Upper lobe of left lung (tissue), 6 donors: Measurements from ENCODE around the gene B9D1. TPM values are rescaled to one million over a fixed set of nuclear protein-coding genes. Genes with fewer than 3 reads are reported as not detected.
A peak's percentile ranks its signal among the peaks of the same experiment; 100 is the strongest.

Experiments used
- ATAC-seq, 2 donors: fragments of 200-7000 bp; cut with Tn5 transposase; one replicate each; pipeline ENCODE4 v1.9.1; 2022; ENCODE audit warnings: mild to moderate bottlenecking in 2 of 2, moderate library complexity in 2 of 2; ENCODE audit not compliant: low FRiP score in 2 of 2
- DNase-seq, 2 donors: peaks; one replicate each; pipeline ENCODE4 v3.0.0-alpha.2; 2019 to 2020
- H3K27ac ChIP-seq, 4 donors: fragments of 200-600 bp; sonication (generic); one replicate each; pipeline ENCODE4 v1.5.1; 2016 to 2019
- H3K27me3 ChIP-seq, 4 donors: fragments of 200-600 bp; sonication (generic); one replicate each; pipeline ENCODE4 v1.5.1; 2017 to 2019
- H3K36me3 ChIP-seq, 4 donors: fragments of 200-600 bp; sonication (generic); one replicate each; pipeline ENCODE4 v1.5.1; 2016 to 2019
- H3K4me1 ChIP-seq, 4 donors: fragments of 200-600 bp; sonication (generic); one replicate each; pipeline ENCODE4 v1.5.1; 2018 to 2019
- H3K4me3 ChIP-seq, 4 donors: fragments of 200-600 bp; sonication (generic); one replicate each; pipeline ENCODE4 v1.5.1; 2017 to 2019; ENCODE audit warnings: mild to moderate bottlenecking in 2 of 4, moderate library complexity in 1 of 4
- H3K9me3 ChIP-seq, 4 donors: fragments of 200-600 bp; sonication (generic); one replicate each; pipeline ENCODE4 v1.5.1; 2018 to 2019
- CTCF ChIP-seq, 6 experiments: fragments of 450-650 bp in 4 of 6; fragments of 200-600 bp in 2 of 6; sonication (generic) in 2 of 6; IDR thresholded peaks; one replicate each; pipeline ENCODE4 v1.5.1; 2016 to 2019; ENCODE audit warnings: antibody characterized with exemption in 6 of 6
- EP300 ChIP-seq, 4 donors: sonication (generic); formaldehyde crosslinking; IDR thresholded peaks; one replicate each; pipeline ENCODE4 v1.5.1; 2017; ENCODE audit warnings: antibody characterized with exemption in 4 of 4, control low read depth in 2 of 4
- POLR2A ChIP-seq, 4 donors: fragments of 450-650 bp; IDR thresholded peaks; one replicate each; pipeline ENCODE4 v1.5.1; 2016 to 2017; ENCODE audit warnings: antibody characterized with exemption in 4 of 4, mild to moderate bottlenecking in 2 of 4
- POLR2AphosphoS5 ChIP-seq, 2 donors: sonication (generic); formaldehyde crosslinking; IDR thresholded peaks; one replicate each; pipeline ENCODE4 v1.5.1; 2017; ENCODE audit warnings: antibody characterized with exemption in 2 of 2
- WGBS, 2 donors: methylation state at CpG; one replicate each; pipeline ENCODE4 v1.1.5; 2017 to 2018; 5-methylcytosine and 5-hydroxymethylcytosine counted together
- total RNA-seq, 6 donors: library from RNA; depleted of rRNA in 4 of 6; stranded (reverse); fragments of >200 nt in 4 of 6; gene quantifications; one replicate each; pipeline versions ENCODE4 v1.1.0 to v1.2.1, GENCODE V29; 2016 to 2021
- donor health status: DM: no; HTN: no; CAD: no; lungs with moderate emphysema.
- donor health status: DM: no; HTN: yes; CAD: no; lungs with severe emphysema.

B9D1 gene
- total RNA-seq, 6 donors from 2014 or later = 11.7 to 52.4 (median 17.5) TPM

- H3K4me1 ChIP-seq = peaks cover 30 to 49% (median 41%) of the 10 kb centered on the region in 4 donors
- DNase-seq = no peak
- no peaks in the 10 kb centered on the region for H3K36me3 ChIP-seq
- TF ChIP-seq EP300 (IDR thresholded peaks at IDR 0.05) = no peak
- TF ChIP-seq POLR2AphosphoS5 (IDR thresholded peaks at IDR 0.05) = no peak
- TF ChIP-seq POLR2A (IDR thresholded peaks at IDR 0.05) = no peak
- no peak for TF ChIP-seq CTCF (IDR thresholded peaks at IDR 0.05)
- no peaks in the 10 kb centered on the region for H3K27me3 ChIP-seq
- WGBS, 2 donors = 87 to 93% methylated on average over 5 of the region's 5 CpGs
- no peak overlapping the region for H3K4me3 ChIP-seq
- no peak overlapping the region for H3K27ac ChIP-seq
- no peaks in the 10 kb centered on the region for H3K9me3 ChIP-seq
- no peak for ATAC-seq
Measured at GRCh38 chr17:19374136-19374535, 11.6 kb upstream of the B9D1 start.

- Histone ChIP-seq H3K4me3 (no peak overlapping the region), H3K36me3 (no peaks in the 10 kb centered on the region), H3K27me3 (no peaks in the 10 kb centered on the region), H3K9me3 (no peaks in the 10 kb centered on the region), H3K27ac (no peak overlapping the region), H3K4me1 (peaks cover 27 to 49% (median 38%) of the 10 kb centered on the region in 4 donors)
- 84% methylated on average over 8 of the region's 8 CpGs for WGBS, 2 donors
- no peak for DNase-seq
- ATAC-seq = no peak
- TF ChIP-seq EP300 (IDR thresholded peaks at IDR 0.05) (no peak), CTCF (IDR thresholded peaks at IDR 0.05) (no peak), POLR2AphosphoS5 (IDR thresholded peaks at IDR 0.05) (no peak), POLR2A (IDR thresholded peaks at IDR 0.05) (no peak)
Measured at GRCh38 chr17:19372866-19373504, 10.5 kb upstream of the B9D1 start.

GRCh38 chr17:19372439-19372838 lies 9.9 kb upstream of the B9D1 start:
- ATAC-seq (no peak), DNase-seq (no peak)
- Histone ChIP-seq H3K36me3 (no peaks in the 10 kb centered on the region), H3K27ac (no peak overlapping the region), H3K27me3 (no peaks in the 10 kb centered on the region), H3K9me3 (no peaks in the 10 kb centered on the region), H3K4me1 (peaks cover 27 to 49% (median 38%) of the 10 kb centered on the region in 4 donors), H3K4me3 (no peak overlapping the region)
- TF ChIP-seq POLR2A (IDR thresholded peaks at IDR 0.05) (no peak), CTCF (IDR thresholded peaks at IDR 0.05) (no peak), EP300 (IDR thresholded peaks at IDR 0.05) (no peak), POLR2AphosphoS5 (IDR thresholded peaks at IDR 0.05) (no peak)
- WGBS, 2 donors = 69 to 76% methylated on average over 11 to 12 of the region's 12 CpGs

DNA sequence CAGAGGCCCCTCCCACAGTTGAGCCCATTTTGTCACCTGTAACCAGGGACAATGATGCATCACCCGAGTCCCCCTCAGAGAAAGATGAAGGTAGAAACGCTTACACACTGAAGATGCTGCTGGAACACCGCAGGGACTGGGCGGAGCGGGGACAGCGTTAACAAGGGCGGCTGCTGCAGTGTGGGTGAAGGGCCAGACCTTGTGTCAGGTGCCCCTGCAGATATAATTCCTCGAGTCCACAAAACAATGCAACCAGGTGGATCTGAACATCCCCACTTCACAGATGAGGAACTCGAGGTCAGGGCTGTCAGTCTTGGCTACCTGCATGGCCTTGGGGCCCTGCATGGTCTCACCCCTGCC lies 9.5 kb upstream of the B9D1 start:
- Histone ChIP-seq H3K36me3 (no peaks in the 10 kb centered on the region), H3K4me3 (no peak overlapping the region), H3K27me3 (no peaks in the 10 kb centered on the region), H3K4me1 (peaks cover 24 to 46% (median 36%) of the 10 kb centered on the region in 4 donors), H3K9me3 (no peaks in the 10 kb centered on the region), H3K27ac (no peak overlapping the region)
- TF ChIP-seq EP300 (IDR thresholded peaks at IDR 0.05) = no peak
- TF ChIP-seq CTCF (IDR thresholded peaks at IDR 0.05) = no peak
- no peak for TF ChIP-seq POLR2AphosphoS5 (IDR thresholded peaks at IDR 0.05)
- no peak for TF ChIP-seq POLR2A (IDR thresholded peaks at IDR 0.05)
- peak in 1 of 2 donors; percentile 58 for DNase-seq
- 74 to 81% methylated on average over 9 of the region's 9 CpGs for WGBS, 2 donors
- ATAC-seq = no peak
